GM12892 (cell line): Measurements from ENCODE around the gene PDZRN3.

Source experiments
- DNase-seq: peaks from one replicate; pipeline ENCODE4 v3.0.0; 2011; ENCODE audit not compliant: insufficient read length
- FAIRE-seq: peaks from 2 replicates; lab custom pipeline; 2011; peaks lifted over from hg19 to GRCh38; lab: Jason Lieb, UNC
- POLR2A ChIP-seq: IDR thresholded peaks from 2 replicates; pipeline ENCODE4 v1.6.1; 2011; ENCODE audit warnings: low read depth, low read length, control low read depth
- POLR2AphosphoS5 ChIP-seq: IDR thresholded peaks from 2 replicates; pipeline ENCODE4 v1.6.1; 2011; ENCODE audit warnings: low read depth, low read length, control low read depth
- TAF1 ChIP-seq: IDR thresholded peaks from 2 replicates; pipeline ENCODE4 v1.6.1; 2011; ENCODE audit warnings: low read depth, mild to moderate bottlenecking, control low read depth, low read length, borderline replicate concordance

Gene PDZRN3

GRCh38 chr3:73525591-73525990 is 99.2 kb downstream of the PDZRN3 start:
- DNase-seq = no peak
- no peak for FAIRE-seq
- TF ChIP-seq POLR2AphosphoS5 (no peak), TAF1 (no peak), POLR2A (no peak)

- FAIRE-seq (no peak), DNase-seq (no peak)
- no peak for TF ChIP-seq TAF1
- no peak for TF ChIP-seq POLR2A
- TF ChIP-seq POLR2AphosphoS5 = no peak
Measured at GRCh38 chr3:73523661-73524060, 101.1 kb downstream of the PDZRN3 start.

GRCh38 chr3:73521734-73522336 is 102.9 kb downstream of the PDZRN3 start:
- no peak for DNase-seq
- no peak for TF ChIP-seq TAF1
- TF ChIP-seq POLR2A = no peak
- no peak for TF ChIP-seq POLR2AphosphoS5
- no peak for FAIRE-seq

DNA sequence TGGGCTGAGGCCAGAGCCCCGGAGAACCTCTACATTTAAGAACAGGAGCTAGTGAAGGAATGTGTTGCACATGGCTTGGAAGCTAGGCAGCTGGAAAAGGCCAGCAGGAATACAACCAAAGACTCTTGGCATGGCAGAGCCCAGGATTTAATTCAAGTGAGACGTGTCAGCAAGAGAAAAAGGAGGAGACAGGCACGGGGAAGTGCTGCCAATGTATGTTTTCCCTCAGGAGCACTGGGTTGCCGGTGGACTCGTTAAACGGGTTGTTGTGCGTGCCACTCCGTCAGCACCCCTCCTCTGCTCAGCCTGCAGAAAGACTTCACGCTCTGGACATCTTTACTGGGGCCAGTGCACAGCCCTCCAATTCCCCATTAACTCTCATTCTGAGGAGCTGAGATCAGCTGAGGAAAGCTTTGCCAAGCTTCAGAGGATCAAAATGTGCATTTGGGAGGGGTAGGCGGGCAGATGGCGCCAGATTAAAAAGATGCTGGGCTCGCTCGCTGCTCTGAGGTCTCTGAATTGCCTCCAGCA is 103.7 kb downstream of the PDZRN3 start:
- TF ChIP-seq TAF1 = no peak
- TF ChIP-seq POLR2A = no peak
- no peak for TF ChIP-seq POLR2AphosphoS5
- FAIRE-seq (no peak), DNase-seq (no peak)

GRCh38 chr3:73516631-73517030 is 108.1 kb downstream of the PDZRN3 start:
- TF ChIP-seq POLR2AphosphoS5 = no peak
- no peak for TF ChIP-seq POLR2A
- TF ChIP-seq TAF1 = no peak
- DNase-seq (no peak), FAIRE-seq (no peak)

DNA sequence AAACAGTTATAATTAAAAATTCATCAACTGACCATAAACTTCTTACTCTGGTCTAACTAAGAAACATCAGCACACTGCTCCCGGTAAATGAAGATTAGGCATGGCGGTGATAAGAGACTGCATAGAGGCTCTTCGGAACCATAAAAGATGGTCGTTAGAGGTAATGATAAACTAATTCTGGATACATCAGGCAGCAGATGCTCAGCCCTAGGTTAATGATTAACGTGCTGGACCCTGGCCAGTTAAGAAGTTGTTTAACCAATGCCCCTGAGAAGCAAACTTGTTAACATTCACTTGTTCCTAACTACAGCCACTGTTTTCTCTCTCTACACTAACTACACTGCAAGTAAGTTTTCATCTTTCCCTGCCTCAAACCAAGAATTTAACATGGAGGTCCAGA is 111.5 kb downstream of the PDZRN3 start:
- no peak for FAIRE-seq
- DNase-seq = no peak

GRCh38 chr3:73511571-73512525 is 112.9 kb downstream of the PDZRN3 start:
- no peak for DNase-seq
- TF ChIP-seq POLR2A = no peak
- TF ChIP-seq POLR2AphosphoS5 = no peak
- no peak for TF ChIP-seq TAF1
- FAIRE-seq = no peak

More for the DNA sequence above, 111.5 kb downstream of the PDZRN3 start:
- no peak for TF ChIP-seq TAF1
- TF ChIP-seq POLR2AphosphoS5 = no peak
- no peak for TF ChIP-seq POLR2A

- TF ChIP-seq POLR2AphosphoS5 (no peak), TAF1 (no peak), POLR2A (no peak)
Measured at GRCh38 chr3:73510784-73511183, 114.0 kb downstream of the PDZRN3 start.

DNA sequence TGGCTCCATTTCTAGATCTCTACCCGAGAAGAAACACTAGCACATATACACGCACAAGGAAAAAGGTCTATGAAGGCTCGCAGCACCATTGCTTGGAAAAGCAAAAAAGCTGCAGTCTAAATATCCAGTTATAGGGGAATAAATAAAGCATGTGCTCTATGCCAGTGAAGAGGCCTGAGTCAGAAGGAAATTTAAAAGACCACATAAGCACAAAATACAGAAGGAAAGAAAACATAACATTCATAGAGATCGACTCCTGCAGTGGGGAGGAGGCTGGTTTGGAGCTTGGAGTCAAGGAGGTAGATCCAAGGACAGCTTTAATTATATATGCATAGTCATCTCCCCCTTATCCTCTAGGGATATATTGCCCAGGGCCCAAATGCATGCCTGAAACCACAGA is 114.4 kb downstream of the PDZRN3 start:
- TF ChIP-seq POLR2A (no peak), TAF1 (no peak), POLR2AphosphoS5 (no peak)
- DNase-seq (no peak), FAIRE-seq (no peak)

More at GRCh38 chr3:73510784-73511183, 114.0 kb downstream of the PDZRN3 start:
- DNase-seq (no peak), FAIRE-seq (no peak)

GRCh38 chr3:73509816-73510215 is 114.9 kb downstream of the PDZRN3 start:
- FAIRE-seq = no peak
- TF ChIP-seq TAF1 (no peak), POLR2A (no peak), POLR2AphosphoS5 (no peak)
- no peak for DNase-seq

DNA sequence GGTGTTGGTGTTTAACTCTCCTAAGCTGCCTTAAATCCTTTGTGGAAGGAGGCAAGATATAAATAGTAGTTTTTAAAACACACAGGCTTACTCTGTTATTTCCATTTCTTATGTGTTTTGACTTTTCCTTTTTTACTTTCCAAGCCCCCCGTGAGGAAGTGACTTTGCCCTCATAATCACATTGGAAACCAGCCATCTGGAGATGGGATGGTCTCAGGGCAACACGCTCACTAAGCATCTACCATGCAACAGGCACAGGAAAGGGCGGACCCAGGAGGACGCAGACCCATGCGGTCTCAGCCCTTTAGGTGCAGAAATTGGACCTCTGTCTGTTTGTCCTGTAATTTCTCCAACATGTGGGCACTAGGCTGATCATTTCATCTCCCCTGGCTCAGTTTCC is 115.7 kb downstream of the PDZRN3 start:
- TF ChIP-seq TAF1 (no peak), POLR2AphosphoS5 (no peak), POLR2A (no peak)
- DNase-seq (no peak), FAIRE-seq (no peak)
